Osteocyte (in vitro differentiated cells): ENCODE measurements around the gene PMFBP1. TPM values are rescaled to one million over a fixed set of nuclear protein-coding genes. Genes with fewer than 3 reads are reported as not detected.

ENCODE experiments used
- DNase-seq: peaks from one replicate; pipeline ENCODE4 v3.0.0; 2021; ENCODE audit warnings: mixed read lengths; ENCODE audit not compliant: unreplicated experiment; ENCODE audit errors: extremely low spot score
- H3K27ac Mint-ChIP-seq: one replicate; pipeline ENCODE4 v1.8.0; 2021; ENCODE audit warnings: mild to moderate bottlenecking, mixed read lengths; ENCODE audit not compliant: unreplicated experiment
- H3K27me3 Mint-ChIP-seq: one replicate; pipeline ENCODE4 v1.8.0; 2021; ENCODE audit warnings: mixed read lengths; ENCODE audit not compliant: unreplicated experiment
- H3K36me3 Mint-ChIP-seq: one replicate; pipeline ENCODE4 v1.8.0; 2021; ENCODE audit warnings: mixed read lengths; ENCODE audit not compliant: unreplicated experiment
- H3K4me1 Mint-ChIP-seq: one replicate; pipeline ENCODE4 v1.8.0; 2021; ENCODE audit warnings: mixed read lengths; ENCODE audit not compliant: unreplicated experiment
- H3K4me3 Mint-ChIP-seq: one replicate; pipeline ENCODE4 v1.8.0; 2021; ENCODE audit warnings: mild to moderate bottlenecking, moderate library complexity, mixed read lengths; ENCODE audit not compliant: unreplicated experiment
- H3K9me3 Mint-ChIP-seq: one replicate; pipeline ENCODE4 v1.8.0; 2021; ENCODE audit warnings: mixed read lengths; ENCODE audit not compliant: unreplicated experiment
- total RNA-seq: library from RNA; stranded (reverse); gene quantifications from 2 replicates; pipeline ENCODE4 v1.2.1, GENCODE V29; 2021
- TF ChIP-seq, protein P1 (sequence below): fragments of 200-600 bp; sonication (generic); IDR thresholded peaks from 2 replicates; pipeline ENCODE4 v1.5.0; 2021; ENCODE audit warnings: antibody characterized with exemption, mild to moderate bottlenecking, moderate library complexity

Gene PMFBP1
- total RNA-seq, 1 donor from 2014 or later = 2.8 TPM

DNA sequence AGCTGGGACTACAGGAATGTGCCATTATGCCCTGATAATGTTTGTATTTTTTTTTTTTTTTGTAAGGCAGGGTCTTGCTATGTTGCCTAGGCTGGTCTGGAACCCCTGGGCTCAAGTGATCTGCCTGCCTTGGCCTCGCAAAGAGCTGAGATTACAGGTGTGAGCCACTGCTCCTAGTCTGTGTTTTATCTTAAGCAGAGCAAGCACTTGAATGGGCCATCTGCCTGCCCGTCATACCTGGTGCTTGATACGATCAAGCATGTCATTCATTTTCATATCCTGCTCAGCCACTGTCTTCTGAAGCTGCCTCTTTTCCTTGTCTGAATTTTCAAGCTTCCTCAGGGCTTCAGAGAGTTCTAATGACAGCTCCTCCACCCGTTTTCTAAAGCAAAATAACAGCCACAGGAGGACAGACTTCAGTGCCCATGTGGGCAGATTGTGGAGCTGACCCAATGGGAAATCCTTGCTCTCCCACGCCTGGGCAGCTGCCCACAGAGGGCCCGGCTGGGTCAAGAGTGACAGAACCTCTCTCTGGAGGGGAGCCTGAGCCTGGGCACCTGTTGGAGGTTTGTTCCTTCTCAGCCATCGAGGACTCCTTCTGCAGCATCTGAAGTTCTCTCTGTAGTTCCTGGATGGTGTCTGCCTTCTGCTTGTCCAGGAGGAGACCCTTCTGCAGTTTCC lies 41.8 kb downstream of the PMFBP1 start:
- H3K4me3 Mint-ChIP-seq = no peak overlapping the region
- H3K27me3 Mint-ChIP-seq = peaks cover 7% of the 10 kb centered on the region
- H3K4me1 Mint-ChIP-seq = peaks cover 2% of the 10 kb centered on the region
- H3K27ac Mint-ChIP-seq = no peak overlapping the region
- DNase-seq = no peak
- H3K36me3 Mint-ChIP-seq = peaks cover 3% of the 10 kb centered on the region
- H3K9me3 Mint-ChIP-seq = no peaks in the 10 kb centered on the region
- TF ChIP-seq, protein P1, sequence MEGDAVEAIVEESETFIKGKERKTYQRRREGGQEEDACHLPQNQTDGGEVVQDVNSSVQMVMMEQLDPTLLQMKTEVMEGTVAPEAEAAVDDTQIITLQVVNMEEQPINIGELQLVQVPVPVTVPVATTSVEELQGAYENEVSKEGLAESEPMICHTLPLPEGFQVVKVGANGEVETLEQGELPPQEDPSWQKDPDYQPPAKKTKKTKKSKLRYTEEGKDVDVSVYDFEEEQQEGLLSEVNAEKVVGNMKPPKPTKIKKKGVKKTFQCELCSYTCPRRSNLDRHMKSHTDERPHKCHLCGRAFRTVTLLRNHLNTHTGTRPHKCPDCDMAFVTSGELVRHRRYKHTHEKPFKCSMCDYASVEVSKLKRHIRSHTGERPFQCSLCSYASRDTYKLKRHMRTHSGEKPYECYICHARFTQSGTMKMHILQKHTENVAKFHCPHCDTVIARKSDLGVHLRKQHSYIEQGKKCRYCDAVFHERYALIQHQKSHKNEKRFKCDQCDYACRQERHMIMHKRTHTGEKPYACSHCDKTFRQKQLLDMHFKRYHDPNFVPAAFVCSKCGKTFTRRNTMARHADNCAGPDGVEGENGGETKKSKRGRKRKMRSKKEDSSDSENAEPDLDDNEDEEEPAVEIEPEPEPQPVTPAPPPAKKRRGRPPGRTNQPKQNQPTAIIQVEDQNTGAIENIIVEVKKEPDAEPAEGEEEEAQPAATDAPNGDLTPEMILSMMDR = no peak

DNA sequence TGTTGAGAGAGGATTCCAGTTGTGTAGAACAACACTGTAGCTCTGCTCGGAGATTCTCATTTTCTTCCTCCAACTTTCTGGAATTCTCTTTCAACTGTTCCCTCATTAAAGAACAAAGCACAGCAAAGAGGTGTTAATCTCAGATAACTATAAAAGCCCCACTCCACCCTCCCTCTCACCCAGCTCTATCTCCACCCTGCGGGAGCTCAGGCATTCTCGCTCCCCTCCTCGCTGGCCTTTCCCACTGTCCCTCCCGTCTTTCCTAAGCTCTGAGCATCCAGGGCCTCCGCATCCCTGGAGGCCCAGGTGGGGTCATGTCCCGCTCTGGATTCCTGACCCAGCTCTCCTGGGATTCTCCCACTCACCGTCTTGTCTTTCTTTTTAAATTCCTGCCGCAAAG lies 43.3 kb downstream of the PMFBP1 start:
- H3K27ac Mint-ChIP-seq = no peak overlapping the region
- TF ChIP-seq, protein P1 = no peak
- peaks cover 7% of the 10 kb centered on the region for H3K27me3 Mint-ChIP-seq
- no peak for DNase-seq
- H3K4me3 Mint-ChIP-seq = no peak overlapping the region
- peaks cover 4% of the 10 kb centered on the region for H3K4me1 Mint-ChIP-seq
- peaks cover 3% of the 10 kb centered on the region for H3K36me3 Mint-ChIP-seq
- H3K9me3 Mint-ChIP-seq = no peaks in the 10 kb centered on the region

DNA sequence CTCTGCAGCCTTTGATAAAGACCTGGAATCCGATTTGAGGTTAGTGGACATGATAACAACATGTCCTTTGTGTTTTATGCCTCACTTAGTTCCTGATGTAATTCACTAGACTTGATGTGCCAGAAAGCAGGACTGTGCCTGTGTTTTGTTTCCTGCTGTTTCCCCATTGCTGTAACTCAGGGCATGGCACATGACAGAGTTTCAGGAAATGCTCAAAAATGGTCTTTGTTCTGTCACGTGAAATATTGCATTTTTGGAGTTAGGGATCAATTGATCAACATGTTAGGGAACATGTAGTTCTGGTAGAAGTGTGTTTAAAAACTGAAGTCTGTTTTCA lies 45.6 kb downstream of the PMFBP1 start:
- DNase-seq = no peak
- H3K9me3 Mint-ChIP-seq = no peaks in the 10 kb centered on the region
- H3K27ac Mint-ChIP-seq = no peak overlapping the region
- no peak overlapping the region for H3K4me3 Mint-ChIP-seq
- TF ChIP-seq, protein P1 = no peak
- H3K27me3 Mint-ChIP-seq = peaks cover 5% of the 10 kb centered on the region
- peaks cover 3% of the 10 kb centered on the region for H3K36me3 Mint-ChIP-seq
- peaks cover 4% of the 10 kb centered on the region for H3K4me1 Mint-ChIP-seq

DNA sequence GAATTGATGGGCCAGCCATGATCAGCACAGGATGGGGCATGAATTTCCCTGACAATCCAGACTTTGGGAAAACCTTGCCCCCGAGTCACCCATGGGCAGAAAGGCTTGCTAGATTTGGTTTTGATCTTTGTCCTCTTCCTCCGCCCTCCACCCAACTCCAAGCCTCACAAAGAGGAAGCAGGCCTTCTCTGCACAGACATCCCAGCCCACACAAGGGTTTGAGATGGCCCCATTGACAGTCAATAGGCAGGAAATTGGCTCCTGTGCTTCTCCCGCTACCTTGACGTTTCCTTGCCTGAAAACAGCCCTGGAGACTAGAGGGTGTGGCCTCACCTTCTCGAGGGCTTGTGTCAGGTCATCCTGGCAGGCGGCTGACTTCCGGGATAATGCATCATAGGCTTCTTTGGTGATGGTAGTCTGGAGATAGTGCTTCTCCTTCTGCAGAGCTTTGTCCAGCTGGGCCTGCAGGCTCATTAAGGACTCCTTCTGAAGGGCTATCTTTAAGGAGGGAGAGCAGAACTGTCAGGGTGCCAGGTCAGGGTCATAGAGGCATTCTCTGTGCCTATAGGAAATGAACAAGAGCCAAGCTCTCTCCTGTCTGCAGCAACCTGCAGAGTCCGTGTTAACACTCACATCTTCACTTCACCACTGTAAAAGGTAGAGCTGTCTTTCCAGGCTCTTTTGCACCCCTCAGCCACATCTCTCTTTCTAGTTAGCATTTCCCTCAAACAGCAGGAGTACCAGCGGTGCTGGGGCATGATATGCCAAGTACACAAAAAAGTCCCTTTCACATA lies 46.1 kb downstream of the PMFBP1 start:
- Mint-ChIP-seq H3K4me3 (no peak overlapping the region), H3K36me3 (peaks cover 3% of the 10 kb centered on the region), H3K9me3 (no peaks in the 10 kb centered on the region), H3K27me3 (peaks cover under 1% of the 10 kb centered on the region), H3K4me1 (peaks cover 4% of the 10 kb centered on the region), H3K27ac (no peak overlapping the region)
- TF ChIP-seq, protein P1 = no peak
- peak; percentile 68 for DNase-seq
